Kidney (tissue), 14 donors: ENCODE measurements around the gene CPLX1. TPM values are rescaled to one million over a fixed set of nuclear protein-coding genes. Genes with fewer than 3 reads are reported as not detected.

ENCODE experiments used
- DNase-seq, 5 donors: peaks; one replicate each; pipeline ENCODE4 v3.0.0-alpha.2; 2013 to 2020
- FAIRE-seq: peaks from 2 replicates; lab custom pipeline; 2012; peaks lifted over from hg19 to GRCh38; lab: Jason Lieb, UNC
- H3K27ac ChIP-seq, 2 donors: one replicate each; pipeline ENCODE4 v1.7.0; 2013; ENCODE audit warnings: low read depth in 2 of 2, low read length in 2 of 2, inconsistent platforms in 1 of 2
- H3K27me3 ChIP-seq: one replicate; pipeline ENCODE4 v1.7.1; 2013; ENCODE audit warnings: low read length, inconsistent platforms; ENCODE audit not compliant: control insufficient read depth, insufficient read depth
- H3K36me3 ChIP-seq, 3 donors: one replicate each; pipeline versions ENCODE4 v1.7.0 to v1.7.1; 2013; ENCODE audit warnings: low read length in 3 of 3, control low read depth in 1 of 3, inconsistent platforms in 1 of 3; ENCODE audit not compliant: insufficient read depth in 3 of 3, control insufficient read depth in 2 of 3
- H3K4me1 ChIP-seq, 3 donors: one replicate each; pipeline versions ENCODE4 v1.7.0 to v1.7.1; 2013; ENCODE audit warnings: low read length in 3 of 3, inconsistent platforms in 1 of 3, low read depth in 1 of 3; ENCODE audit not compliant: control insufficient read depth in 2 of 3, insufficient read depth in 2 of 3
- H3K4me3 ChIP-seq, 3 donors: one replicate each; pipeline versions ENCODE4 v1.7.0 to v1.8.1; 2013; ENCODE audit warnings: low read length in 3 of 3, control low read depth in 1 of 3, inconsistent platforms in 1 of 3
- H3K9ac ChIP-seq, 3 donors: one replicate each; pipeline versions ENCODE4 v1.7.0 to v1.7.1; 2013; ENCODE audit warnings: low read length in 3 of 3, control low read depth in 1 of 3, inconsistent platforms in 1 of 3
- H3K9me3 ChIP-seq, 3 donors: one replicate each; pipeline versions ENCODE4 v1.7.0 to v1.7.1; 2013; ENCODE audit warnings: low read length in 3 of 3, control low read depth in 1 of 3, inconsistent platforms in 1 of 3; ENCODE audit not compliant: control insufficient read depth in 2 of 3, insufficient read depth in 1 of 3
- CTCF ChIP-seq: IDR thresholded peaks from 3 replicates; pipeline ENCODE4 v1.5.1; 2012; ENCODE audit warnings: mild to moderate bottlenecking, moderate library complexity, borderline replicate concordance; ENCODE audit not compliant: insufficient read depth; ENCODE audit errors: extremely low read depth
- intact Hi-C: fragments of 100-400 bp; cut with DNase I; formaldehyde crosslinking; loops from one replicate; pipeline ENCODE4 v1.11.1; 2022
- polyA plus RNA-seq: library from polyadenylated mRNA; stranded (reverse); fragments of 350-450 nt; fragmentation: Illumina TruSeq; extraction: RNeasy Lipid Tissue Mini Kit (QIAGEN cat#74804); gene quantifications from one replicate; pipeline ENCODE4 v1.2.3, GENCODE V29; 2014; ENCODE audit warnings: low read depth, low replicate concordance; ENCODE audit not compliant: insufficient read depth
- total RNA-seq: library from RNA; stranded (reverse); fragmentation: NEBNext Ultra II Directional; extraction: Animal tissue kit (Norgen Biotek cat#: 25700); gene quantifications from one replicate; pipeline ENCODE4 v1.2.1, GENCODE V29; 2021
- donor health status: control.
- donor health status: control.
- donor health status: control.
- donor health status: control.
- donor health status: control.
- donor health status: DM: yes; HTN: yes; CAD: no.
- donor health status: Normal renal cell carcinoma (clear cell type).

Gene CPLX1
- total and polyA plus RNA-seq, 2 donors from 2014 or later: 3.9 to 10.2 TPM

- H3K27ac ChIP-seq: no peak overlapping the region
- no peak overlapping the region for H3K9ac ChIP-seq
- peaks cover 0 to 22% (median 4%) of the 10 kb centered on the region in 3 donors for H3K4me1 ChIP-seq
These were observed 53.2 kb downstream of the CPLX1 start for GRCh38 chr4:772776-773175.

GRCh38 chr4:772118-772517 is 53.8 kb downstream of the CPLX1 start:
- H3K4me1 ChIP-seq: peaks cover 0 to 22% (median 4%) of the 10 kb centered on the region in 3 donors
- DNase-seq: no peak
- TF ChIP-seq CTCF: no peak

More at GRCh38 chr4:772776-773175, 53.2 kb downstream of the CPLX1 start:
- H3K36me3 ChIP-seq: peaks cover 4 to 47% (median 15%) of the 10 kb centered on the region in 3 donors
- TF ChIP-seq CTCF: no peak
- intact Hi-C loops: no loop called here
- no peak for DNase-seq
- no peak overlapping the region for H3K4me3 ChIP-seq
- H3K9me3 ChIP-seq: no peaks in the 10 kb centered on the region
- H3K27me3 ChIP-seq: no peaks in the 10 kb centered on the region
- FAIRE-seq: no peak

GRCh38 chr4:771464-771863 is 54.5 kb downstream of the CPLX1 start:
- H3K9me3 ChIP-seq: no peaks in the 10 kb centered on the region
- no peak overlapping the region for H3K4me3 ChIP-seq
- DNase-seq: peak in 1 of 5 donors; percentile 43
- TF ChIP-seq CTCF: no peak
- peaks cover 6 to 44% (median 15%) of the 10 kb centered on the region in 3 donors for H3K36me3 ChIP-seq
- FAIRE-seq: no peak
- peaks cover 0 to 19% (median 4%) of the 10 kb centered on the region in 3 donors for H3K4me1 ChIP-seq
- H3K27me3 ChIP-seq: no peaks in the 10 kb centered on the region
- intact Hi-C loops: no loop called here
- no peak overlapping the region for H3K27ac ChIP-seq
- H3K9ac ChIP-seq: no peak overlapping the region

More at GRCh38 chr4:772118-772517, 53.8 kb downstream of the CPLX1 start:
- no peak overlapping the region for H3K27ac ChIP-seq
- no peaks in the 10 kb centered on the region for H3K27me3 ChIP-seq
- H3K4me3 ChIP-seq: no peak overlapping the region
- intact Hi-C loops: no loop called here
- H3K9me3 ChIP-seq: no peaks in the 10 kb centered on the region
- H3K9ac ChIP-seq: peak overlapping the region in 1 of 3 donors; percentile 12
- FAIRE-seq: no peak
- peaks cover 6 to 48% (median 15%) of the 10 kb centered on the region in 3 donors for H3K36me3 ChIP-seq

- Histone ChIP-seq H3K4me3 (no peak overlapping the region), H3K9me3 (no peaks in the 10 kb centered on the region), H3K27me3 (no peaks in the 10 kb centered on the region), H3K27ac (no peak overlapping the region), H3K9ac (no peak overlapping the region), H3K36me3 (peaks cover 6 to 33% (median 11%) of the 10 kb centered on the region in 3 donors), H3K4me1 (peaks cover 0 to 19% (median 4%) of the 10 kb centered on the region in 3 donors)
- FAIRE-seq (no peak), DNase-seq (peak in 1 of 5 donors; percentile 30)
- intact Hi-C loops: no loop called here
- no peak for TF ChIP-seq CTCF
These were observed 55.9 kb downstream of the CPLX1 start for GRCh38 chr4:770022-770421.
